Middle frontal gyrus (tissue), 1 donor: Measurements from ENCODE around the gene RCBTB2.
"Not testable (repeated sequence)": the region's sequence is repeated elsewhere in the genome, so short reads cannot be mapped to it uniquely, and the experiment has no call there.

Experiments
- DNase-seq: peaks from one replicate; pipeline ENCODE4 v3.0.0-alpha.2; 2015; ENCODE audit warnings: low spot score; ENCODE audit errors: extremely low spot score

RCBTB2 gene

GRCh38 chr13:48532506-48533499 lies at the start of gene RCBTB2:
Gene RCBTB2 (minus strand): TSS chr13:48533080. CDS start chr13:48521939, 11,141 bp downstream.
- peak; percentile 97 for DNase-seq

GRCh38 chr13:48582084-48582483 lies 49.2 kb upstream of the RCBTB2 start:
- DNase-seq: no peak

- no peak for DNase-seq
Measured at GRCh38 chr13:48580896-48581295, 48.0 kb upstream of the RCBTB2 start.

- peak; percentile 54 for DNase-seq
Measured at GRCh38 chr13:48580185-48580803, 47.4 kb upstream of the RCBTB2 start.

- DNase-seq: not testable (repeated sequence)
Measured at GRCh38 chr13:48579919-48580180, 47.0 kb upstream of the RCBTB2 start.

GRCh38 chr13:48579165-48579918 lies 46.5 kb upstream of the RCBTB2 start:
- DNase-seq: no peak

GRCh38 chr13:48578516-48579164 lies 45.8 kb upstream of the RCBTB2 start:
- DNase-seq: no peak

GRCh38 chr13:48576448-48577010 lies 43.6 kb upstream of the RCBTB2 start:
- no peak for DNase-seq

GRCh38 chr13:48575031-48575430 lies 42.2 kb upstream of the RCBTB2 start:
- no peak for DNase-seq

- DNase-seq: no peak
Measured at GRCh38 chr13:48574041-48574796, 41.3 kb upstream of the RCBTB2 start.

- no peak for DNase-seq
Measured at GRCh38 chr13:48573213-48574007, 40.5 kb upstream of the RCBTB2 start.

- no peak for DNase-seq
Measured at GRCh38 chr13:48571126-48571913, 38.4 kb upstream of the RCBTB2 start.

GRCh38 chr13:48570216-48570828 lies 37.4 kb upstream of the RCBTB2 start:
- DNase-seq: no peak

GRCh38 chr13:48569104-48569666 lies 36.3 kb upstream of the RCBTB2 start:
- DNase-seq: no peak

- DNase-seq: no peak
Measured at GRCh38 chr13:48568370-48569103, 35.7 kb upstream of the RCBTB2 start.

- DNase-seq: no peak
Measured at GRCh38 chr13:48567515-48568369, 34.9 kb upstream of the RCBTB2 start.
